Keratinocyte (primary cell): ENCODE data around the gene BTBD3. TPM values are rescaled to one million over a fixed set of nuclear protein-coding genes. Genes with fewer than 3 reads are reported as not detected.

Experiments
- DNase-seq: peaks from one replicate; pipeline ENCODE4 v3.0.0-alpha.2; 2011; ENCODE audit warnings: low read depth, missing footprints, low spot score
- FAIRE-seq: peaks from 2 replicates; lab custom pipeline; 2011; peaks lifted over from hg19 to GRCh38; lab: Jason Lieb, UNC
- H2AFZ ChIP-seq: 2 replicates; pipeline ENCODE4 v1.6.0; 2012; ENCODE audit warnings: low read length, control low read depth, inconsistent platforms; ENCODE audit not compliant: control insufficient read depth
- H3K27ac ChIP-seq: 2 replicates; pipeline ENCODE4 v1.5.1; 2011; ENCODE audit warnings: low read length; ENCODE audit not compliant: control insufficient read depth, insufficient read depth
- H3K27me3 ChIP-seq: 3 replicates; pipeline ENCODE4 v1.6.0; 2011; ENCODE audit warnings: low read length; ENCODE audit not compliant: control insufficient read depth, insufficient read depth; ENCODE audit errors: extremely low read depth
- H3K36me3 ChIP-seq, 2 experiments: 2 replicates in 1 of 2; 3 replicates in 1 of 2; pipeline ENCODE4 v1.5.1; 2011; ENCODE audit warnings: low read length in 2 of 2, mild to moderate bottlenecking in 1 of 2; ENCODE audit not compliant: control insufficient read depth in 2 of 2, insufficient read depth in 2 of 2; ENCODE audit errors: extremely low read depth in 1 of 2
- H3K4me1 ChIP-seq: 3 replicates; pipeline ENCODE4 v1.5.1; 2011; ENCODE audit warnings: low read length; ENCODE audit not compliant: control insufficient read depth, insufficient read depth; ENCODE audit errors: extremely low read depth
- H3K4me2 ChIP-seq: 3 replicates; pipeline ENCODE4 v1.6.0; 2011; ENCODE audit warnings: low read depth, low read length; ENCODE audit not compliant: control insufficient read depth, insufficient read depth; ENCODE audit errors: extremely low read depth
- H3K4me3 ChIP-seq, 3 experiments: fragments of 200-600 bp in 1 of 3; sonication (generic) in 1 of 3; 2 replicates in 2 of 3; 3 replicates in 1 of 3; pipeline ENCODE4 v1.5.1; 2011 to 2016; ENCODE audit warnings: low read length in 3 of 3, mild to moderate bottlenecking in 3 of 3, control low read depth in 2 of 3, inconsistent platforms in 1 of 3, low read depth in 1 of 3, mixed read lengths in 1 of 3, mixed run types in 1 of 3, moderate library complexity in 1 of 3; ENCODE audit not compliant: control insufficient read depth in 2 of 3, insufficient read depth in 2 of 3; ENCODE audit errors: extremely low read depth in 1 of 3
- H3K79me2 ChIP-seq: 2 replicates; pipeline ENCODE4 v1.6.0; 2012; ENCODE audit warnings: low read length; ENCODE audit not compliant: control insufficient read depth, insufficient read depth
- H3K9ac ChIP-seq: 3 replicates; pipeline ENCODE4 v1.6.0; 2011; ENCODE audit warnings: low read length; ENCODE audit not compliant: control insufficient read depth, insufficient read depth; ENCODE audit errors: extremely low read depth
- H3K9me1 ChIP-seq: 3 replicates; pipeline ENCODE4 v1.6.0; 2011; ENCODE audit warnings: low read length; ENCODE audit not compliant: control insufficient read depth, insufficient read depth; ENCODE audit errors: extremely low read depth
- H3K9me3 ChIP-seq: 2 replicates; pipeline ENCODE4 v1.5.1; 2012; ENCODE audit warnings: low read depth, low read length; ENCODE audit not compliant: control insufficient read depth
- H4K20me1 ChIP-seq: 3 replicates; pipeline ENCODE4 v1.6.0; 2011; ENCODE audit warnings: low read length; ENCODE audit not compliant: control insufficient read depth, insufficient read depth; ENCODE audit errors: extremely low read depth
- CTCF ChIP-seq, 3 experiments: IDR thresholded peaks in 1 of 3; conservative IDR thresholded peaks in 1 of 3; optimal IDR thresholded peaks in 1 of 3; 2 replicates in 2 of 3; 3 replicates in 1 of 3; pipeline versions ENCODE3 to v1.5.1; 2011; ENCODE audit warnings: low read length in 3 of 3, mild to moderate bottlenecking in 3 of 3, moderate library complexity in 2 of 3, control low read depth in 1 of 3, inconsistent platforms in 1 of 3; ENCODE audit not compliant: insufficient read depth in 2 of 3; ENCODE audit errors: extremely low read depth in 1 of 3
- EZH2 ChIP-seq: IDR thresholded peaks from one replicate; pipeline ENCODE4 v1.6.1; 2012; ENCODE audit warnings: inconsistent platforms, mild to moderate bottlenecking, low read length, moderate library complexity
- dilution Hi-C: fragments of 300-500 bp; cut with MboI; formaldehyde crosslinking; loops from one replicate; pipeline ENCODE4 v1.7.0; 2020; ENCODE audit warnings: low sequenced_read_pairs; ENCODE audit not compliant: extremely low pct_ligation_motif_present
- polyA minus RNA-seq, 3 experiments: library from RNA; depleted of rRNA, polyadenylated mRNA; stranded (reverse); fragments of >200 nt; gene quantifications; 1 replicate in 1 of 3; 2 replicates in 1 of 3; 3 replicates in 1 of 3; pipeline ENCODE4 v1.2.3, GENCODE V29; 2011
- polyA plus RNA-seq, 5 experiments: library from polyadenylated mRNA; depleted of rRNA in 3 of 5; stranded (reverse) in 3 of 5; stranded (forward) in 1 of 5; unstranded in 1 of 5; fragments of >200 nt; gene quantifications; 1 replicate in 1 of 5; 2 replicates in 3 of 5; 3 replicates in 1 of 5; pipeline versions ENCODE4 v1.2.1 to v1.2.3, GENCODE V29; 2011 to 2012; ENCODE audit warnings: missing spikeins in 2 of 5, low read depth in 1 of 5, low replicate concordance in 1 of 5

BTBD3 gene
- polyA plus RNA-seq: 21.4 to 29.5 TPM (median 22.9 TPM) in 3 replicates
- 9.0 TPM for polyA plus RNA-seq (2011; ENCODE audit: low read depth)
- polyA plus RNA-seq (2011; cell fraction: cytosol; rRNA removed): 17.8 and 28.5 TPM in 2 replicates
- 34.5 and 36.9 TPM in 2 replicates for polyA plus RNA-seq (2011; cell fraction: nucleus; rRNA removed)
- polyA plus RNA-seq (2012; ENCODE audit: low replicate concordance): 12.5 and 14.2 TPM in 2 replicates
- 26.0 to 79.4 TPM (median 71.8 TPM) in 3 replicates for polyA minus RNA-seq
- polyA minus RNA-seq (2011; cell fraction: cytosol; rRNA and poly(A)+ RNA removed): 21.3 TPM
- 18.3 and 39.4 TPM in 2 replicates for polyA minus RNA-seq (2011; cell fraction: nucleus; rRNA and poly(A)+ RNA removed)

DNA sequence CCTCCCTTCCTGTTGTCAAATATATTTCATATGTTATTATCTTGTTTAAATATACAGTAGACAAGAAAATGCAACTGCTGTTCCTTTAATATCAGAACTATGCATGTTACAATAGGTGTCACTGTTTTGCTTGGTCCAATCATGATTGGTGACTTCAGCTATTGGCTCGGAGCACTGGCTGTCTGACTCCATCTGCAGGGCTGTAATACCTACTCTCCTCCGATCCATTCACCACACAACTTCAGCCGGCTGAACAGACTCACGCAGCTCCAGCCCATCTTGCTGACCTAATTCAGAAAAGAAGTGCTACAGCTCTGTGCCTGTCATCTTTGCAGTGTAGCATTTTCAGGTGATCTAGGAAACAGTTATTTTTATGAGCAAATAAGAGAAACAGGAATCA is at the start of gene BTBD3:
TSS of gene BTBD3 (plus strand) at position 231 of the 400 bp plus-strand sequence. CDS start 383 bp downstream, outside the sequence.
- Histone ChIP-seq H3K4me3 (peak within 1 kb of the TSS in 1 of 3 experiments; percentile 22), H3K36me3 (peaks cover 2 to 14% of the 10 kb centered on the region in 2 experiments), H3K9me1 (no peaks in the 10 kb centered on the region), H3K79me2 (peaks cover 64% of the 10 kb centered on the region), H3K4me2 (peak within 1 kb of the TSS; percentile 71), H3K4me1 (peaks cover 34% of the 10 kb centered on the region), H3K27me3 (no peaks in the 10 kb centered on the region), H3K9ac (no peak within 1 kb of the TSS), H3K9me3 (no peaks in the 10 kb centered on the region), H3K27ac (no peak within 1 kb of the TSS), H2AFZ (no peak within 1 kb of the TSS), H4K20me1 (no peaks in the 10 kb centered on the region)
- TF ChIP-seq CTCF (optimal IDR thresholded peaks at IDR 0.05 in 1 of 3, IDR thresholded peaks at IDR 0.05 in 1 of 3, conservative IDR thresholded peaks at IDR 0.05 in 1 of 3; ENCODE audit: extremely low read depth in 1 of 3, insufficient read depth in 2 of 3, low read length in 3 of 3) (peak in 2 of 3 experiments; percentile 7 to 57), EZH2 (no peak)
- peak; percentile 87 for FAIRE-seq
- dilution Hi-C loops: no loop called here
- no peak for DNase-seq

DNA sequence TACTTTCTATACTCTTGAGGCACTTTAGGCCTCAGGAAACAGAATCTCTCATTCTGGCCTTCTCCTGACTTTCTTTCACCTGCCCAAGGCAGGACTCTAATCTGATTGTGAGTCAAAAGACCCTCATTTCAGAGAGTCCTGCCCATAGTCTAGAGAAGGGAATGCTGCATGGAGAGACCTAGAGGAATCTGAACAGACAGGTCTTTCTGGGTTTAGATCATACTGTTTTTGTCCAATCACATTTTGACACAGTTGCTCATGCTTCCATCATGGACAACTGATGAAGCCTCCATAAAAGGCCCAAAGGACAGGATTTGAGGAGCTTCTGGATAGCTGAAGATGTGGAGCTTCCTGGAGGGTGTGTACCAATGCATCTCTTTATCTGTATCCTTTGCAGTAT is 48.1 kb upstream of the BTBD3 start:
- no peak overlapping the region for H2AFZ ChIP-seq
- no peaks in the 10 kb centered on the region for H3K79me2 ChIP-seq
- H3K4me1 ChIP-seq: peaks cover 3% of the 10 kb centered on the region
- H3K9me3 ChIP-seq: no peaks in the 10 kb centered on the region
- FAIRE-seq (no peak), DNase-seq (no peak)
- H3K36me3 ChIP-seq: no peaks in the 10 kb centered on the region
- H3K4me2 ChIP-seq: no peak overlapping the region
- H3K27ac ChIP-seq: no peak overlapping the region
- no peaks in the 10 kb centered on the region for H4K20me1 ChIP-seq
- no peak overlapping the region for H3K4me3 ChIP-seq
- no peak for TF ChIP-seq EZH2
- TF ChIP-seq CTCF (optimal IDR thresholded peaks at IDR 0.05 in 1 of 3, IDR thresholded peaks at IDR 0.05 in 1 of 3, conservative IDR thresholded peaks at IDR 0.05 in 1 of 3; ENCODE audit: extremely low read depth in 1 of 3, insufficient read depth in 2 of 3, low read length in 3 of 3): no peak
- dilution Hi-C loops: no loop called here
- H3K9ac ChIP-seq: no peak overlapping the region
- H3K27me3 ChIP-seq: no peaks in the 10 kb centered on the region
- no peaks in the 10 kb centered on the region for H3K9me1 ChIP-seq
